MCF 10A (cell line): ENCODE data around the gene KAT6B. TPM values are rescaled to one million over a fixed set of nuclear protein-coding genes. Genes with fewer than 3 reads are reported as not detected.
"Not testable (repeated sequence)": the region's sequence is repeated elsewhere in the genome, so short reads cannot be mapped to it uniquely, and the experiment has no call there.

Experiments
- Bru-seq: library from RNA; stranded (reverse); fragments of 400-500 nt; gene quantifications from one replicate; lab custom pipeline; 2021; lab: Mats Ljungman, UMichigan
- BruChase-seq, 2 experiments: library from RNA; stranded (reverse); fragments of 400-500 nt; gene quantifications; one replicate each; lab custom pipeline; 2021; lab: Mats Ljungman, UMichigan
- BruUV-seq: library from RNA; stranded (reverse); fragments of 400-500 nt; replicated peaks from 2 replicates; lab custom pipeline; 2021; lab: Mats Ljungman, UMichigan
- CTCF ChIA-PET: fragments of 300-600 bp; sonication (Branson Sonifier 250); formaldehyde crosslinking; extraction: SDS; loops from one replicate; lab custom pipeline; 2021; ENCODE audit warnings: antibody characterized with exemption, inconsistent platforms; lab: Yijun Ruan, JAX
- POLR2A ChIA-PET: fragments of 300-600, 350-650 bp; sonication (Branson Sonifier 250); formaldehyde crosslinking; extraction: SDS; loops from one replicate; lab custom pipeline; 2020; ENCODE audit warnings: antibody characterized with exemption, inconsistent platforms; lab: Yijun Ruan, JAX
- DNase-seq: peaks from one replicate; pipeline ENCODE4 v3.0.0-alpha.2; 2018; ENCODE audit not compliant: unreplicated experiment
- H3K27ac Mint-ChIP-seq: one replicate; pipeline ENCODE4 v1.8.0; 2022; ENCODE audit warnings: mild to moderate bottlenecking, low read depth, mixed read lengths; ENCODE audit not compliant: unreplicated experiment
- H3K27me3 Mint-ChIP-seq: one replicate; pipeline ENCODE4 v1.8.0; 2022; ENCODE audit warnings: mixed read lengths; ENCODE audit not compliant: insufficient read depth, unreplicated experiment
- H3K36me3 Mint-ChIP-seq: one replicate; pipeline ENCODE4 v1.8.0; 2022; ENCODE audit warnings: mild to moderate bottlenecking, moderate library complexity, mixed read lengths; ENCODE audit not compliant: insufficient read depth, unreplicated experiment
- H3K4me1 Mint-ChIP-seq: one replicate; pipeline ENCODE4 v1.8.0; 2022; ENCODE audit warnings: mixed read lengths; ENCODE audit not compliant: insufficient read depth, unreplicated experiment
- H3K4me3 Mint-ChIP-seq: one replicate; pipeline ENCODE4 v1.8.0; 2022; ENCODE audit warnings: mild to moderate bottlenecking, moderate library complexity, mixed read lengths; ENCODE audit not compliant: unreplicated experiment
- H3K9me3 Mint-ChIP-seq: one replicate; pipeline ENCODE4 v1.8.0; 2022; ENCODE audit warnings: mixed read lengths; ENCODE audit not compliant: unreplicated experiment
- intact Hi-C: fragments of 100-400 bp; cut with micrococcal nuclease; formaldehyde crosslinking; loops from 2 replicates; pipeline ENCODE4 v1.14.1; 2022
- long read RNA-seq: library from polyadenylated mRNA; stranded (forward); transcript quantifications from one replicate; pipeline ENCODE4 v2.0.0, GENCODE V29; 2022
- total RNA-seq: library from RNA; stranded (reverse); gene quantifications from 2 replicates; pipeline ENCODE4 v1.2.3, GENCODE V29; 2022
- TF ChIP-seq, protein P1 (sequence below): fragments of 200-600 bp; IDR thresholded peaks from one replicate; pipeline ENCODE4 v1.8.0; 2022; ENCODE audit warnings: antibody characterized with exemption, mild to moderate bottlenecking; ENCODE audit not compliant: unreplicated experiment

The KAT6B gene
- total RNA-seq (16.4 and 18.3 TPM in 2 replicates), Bru-seq, nascent RNA (percentile 72 among the genes with signal in this experiment), BruChase-seq, experiment 1, labeled RNA remaining after a 6-hour chase (percentile 58 among the genes with signal in this experiment), BruChase-seq, experiment 2, labeled RNA remaining after a 2-hour chase (percentile 58 among the genes with signal in this experiment)
- long read RNA-seq, full-length matches to known transcripts = 1 of 5 reads
- long read RNA-seq, partial matches to known transcripts = 0 of 5 reads
- long read RNA-seq, other reads (novel, unspliced or antisense) = 4 of 5 reads

DNA sequence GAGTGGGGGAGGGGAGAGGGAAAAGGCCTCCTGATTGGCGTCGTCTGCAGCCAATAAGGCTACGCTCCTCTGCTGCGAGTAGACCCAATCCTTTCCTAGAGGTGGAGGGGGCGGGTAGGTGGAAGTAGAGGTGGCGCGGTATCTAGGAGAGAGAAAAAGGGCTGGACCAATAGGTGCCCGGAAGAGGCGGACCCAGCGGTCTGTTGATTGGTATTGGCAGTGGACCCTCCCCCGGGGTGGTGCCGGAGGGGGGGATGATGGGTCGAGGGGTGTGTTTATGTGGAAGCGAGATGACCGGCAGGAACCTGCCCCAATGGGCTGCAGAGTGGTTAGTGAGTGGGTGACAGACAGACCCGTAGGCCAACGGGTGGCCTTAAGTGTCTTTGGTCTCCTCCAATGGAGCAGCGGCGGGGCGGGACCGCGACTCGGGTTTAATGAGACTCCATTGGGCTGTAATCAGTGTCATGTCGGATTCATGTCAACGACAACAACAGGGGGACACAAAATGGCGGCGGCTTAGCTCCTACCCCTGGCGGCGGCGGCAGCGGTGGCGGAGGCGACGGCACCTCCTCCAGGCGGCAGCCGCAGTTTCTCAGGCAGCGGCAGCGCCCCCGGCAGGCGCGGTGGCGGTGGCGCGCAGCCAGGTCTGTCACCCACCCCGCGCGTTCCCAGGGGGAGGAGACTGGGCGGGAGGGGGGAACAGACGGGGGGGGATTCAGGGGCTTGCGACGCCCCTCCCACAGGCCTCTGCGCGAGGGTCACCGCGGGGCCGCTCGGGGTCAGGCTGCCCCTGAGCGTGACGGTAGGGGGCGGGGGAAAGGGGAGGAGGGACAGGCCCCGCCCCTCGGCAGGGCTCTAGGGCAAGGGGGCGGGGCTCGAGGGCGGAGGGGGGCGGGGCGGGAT is at the start of gene KAT6B:
Gene KAT6B (plus strand): TSS at position 459 of the 903 bp plus-strand sequence. CDS start 16,258 bp downstream, outside the sequence.
- Mint-ChIP-seq H3K4me1 (peaks cover 35% of the 10 kb centered on the region), H3K4me3 (peak within 1 kb of the TSS; percentile 78), H3K9me3 (no peaks in the 10 kb centered on the region), H3K27ac (peak within 1 kb of the TSS; percentile 95), H3K27me3 (no peaks in the 10 kb centered on the region), H3K36me3 (no peaks in the 10 kb centered on the region)
- ChIA-PET CTCF (interaction anchor here (0.6 kb wide), 1 partner anchor 93 kb away, joined by 4 read pairs; no protein-coding TSS in a partner anchor), POLR2A (interaction anchor here (0.7 to 1.3 kb wide), 5 partner anchors 37 to 676 kb away, joined by 3 to 4 read pairs (median 3); partner anchors contain the start of genes ADK and AP3M1)
- peak; percentile 100 for DNase-seq
- intact Hi-C loops = loop anchor here (5.0 to 10.0 kb wide), 3 partner anchors 98 to 544 kb away; no protein-coding TSS in a partner anchor
- no TSS peak for BruUV-seq
- TF ChIP-seq, protein P1, sequence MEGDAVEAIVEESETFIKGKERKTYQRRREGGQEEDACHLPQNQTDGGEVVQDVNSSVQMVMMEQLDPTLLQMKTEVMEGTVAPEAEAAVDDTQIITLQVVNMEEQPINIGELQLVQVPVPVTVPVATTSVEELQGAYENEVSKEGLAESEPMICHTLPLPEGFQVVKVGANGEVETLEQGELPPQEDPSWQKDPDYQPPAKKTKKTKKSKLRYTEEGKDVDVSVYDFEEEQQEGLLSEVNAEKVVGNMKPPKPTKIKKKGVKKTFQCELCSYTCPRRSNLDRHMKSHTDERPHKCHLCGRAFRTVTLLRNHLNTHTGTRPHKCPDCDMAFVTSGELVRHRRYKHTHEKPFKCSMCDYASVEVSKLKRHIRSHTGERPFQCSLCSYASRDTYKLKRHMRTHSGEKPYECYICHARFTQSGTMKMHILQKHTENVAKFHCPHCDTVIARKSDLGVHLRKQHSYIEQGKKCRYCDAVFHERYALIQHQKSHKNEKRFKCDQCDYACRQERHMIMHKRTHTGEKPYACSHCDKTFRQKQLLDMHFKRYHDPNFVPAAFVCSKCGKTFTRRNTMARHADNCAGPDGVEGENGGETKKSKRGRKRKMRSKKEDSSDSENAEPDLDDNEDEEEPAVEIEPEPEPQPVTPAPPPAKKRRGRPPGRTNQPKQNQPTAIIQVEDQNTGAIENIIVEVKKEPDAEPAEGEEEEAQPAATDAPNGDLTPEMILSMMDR = peak; percentile 21

DNA sequence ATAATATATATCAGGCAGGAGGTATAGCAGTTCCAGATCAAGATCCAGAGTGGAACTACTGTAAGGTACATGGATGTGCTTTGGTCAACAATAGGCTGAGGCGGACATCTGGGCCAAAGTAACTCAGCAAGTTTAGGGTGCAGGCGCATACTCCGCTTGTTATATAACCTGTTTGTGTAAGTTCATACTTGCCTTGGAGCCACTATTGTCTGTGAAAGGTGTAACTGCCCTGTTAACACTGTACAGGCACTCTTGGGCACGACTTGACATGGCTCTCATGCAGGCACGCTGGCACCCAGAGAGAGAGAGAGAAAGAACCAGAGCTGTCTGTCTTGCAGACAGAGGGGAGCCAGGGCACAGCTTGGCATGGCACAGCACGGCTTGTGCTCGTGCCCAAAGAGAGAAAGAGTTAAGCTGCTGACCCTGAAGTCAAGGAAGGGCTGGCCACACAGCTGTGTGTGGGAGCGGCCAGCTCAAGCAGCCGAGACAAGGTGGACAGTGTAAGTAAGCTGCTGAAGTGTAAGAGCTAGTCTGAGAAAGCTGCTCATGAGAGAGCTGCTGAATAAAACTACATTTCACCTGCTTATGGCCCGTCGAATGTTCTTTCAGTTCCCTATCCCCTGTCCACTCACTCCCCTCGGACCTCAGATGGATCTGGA is 47.8 kb upstream of the KAT6B start:
- Mint-ChIP-seq H3K4me1 (peaks cover 5% of the 10 kb centered on the region), H3K9me3 (no peaks in the 10 kb centered on the region), H3K27ac (no peak overlapping the region), H3K27me3 (peaks cover 7% of the 10 kb centered on the region), H3K4me3 (no peak overlapping the region), H3K36me3 (no peaks in the 10 kb centered on the region)
- intact Hi-C loops = no loop called here
- no peak for DNase-seq
- TF ChIP-seq, protein P1 = no peak
- ChIA-PET CTCF (interaction anchor here (0.6 to 0.7 kb wide), 2 partner anchors 10 to 905 kb away, joined by 3 read pairs; no protein-coding TSS in a partner anchor), POLR2A (no interaction called here)
- BruUV-seq = no TSS peak

DNA sequence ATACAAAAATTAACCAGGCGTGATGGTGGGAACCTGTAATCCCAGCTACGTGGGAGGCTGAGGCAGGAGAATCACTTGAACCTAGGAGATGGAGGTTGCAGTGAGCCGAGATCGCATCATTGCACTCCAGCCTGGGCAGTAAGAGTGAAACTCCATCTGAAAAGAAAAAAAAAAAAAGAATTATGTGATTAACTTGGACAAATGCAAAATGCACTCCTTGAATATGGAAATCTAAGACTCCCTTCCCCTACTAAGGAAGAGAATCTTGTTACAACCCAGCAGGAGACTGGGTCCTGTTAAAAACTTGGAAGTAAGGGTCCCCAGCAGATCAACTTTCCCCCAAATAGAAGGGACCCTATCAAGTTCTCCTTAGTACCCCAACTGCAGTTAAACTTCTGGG is 44.5 kb upstream of the KAT6B start:
- H3K4me3 Mint-ChIP-seq, DNase-seq, H3K4me1 Mint-ChIP-seq, H3K27ac Mint-ChIP-seq, H3K9me3 Mint-ChIP-seq, BruUV-seq, POLR2A ChIA-PET, intact Hi-C loops, H3K36me3 Mint-ChIP-seq, H3K27me3 Mint-ChIP-seq: not testable (repeated sequence)
- CTCF ChIA-PET = interaction anchor here (0.6 to 0.7 kb wide), 2 partner anchors 27 to 195 kb away, joined by 3 to 4 read pairs; no protein-coding TSS in a partner anchor

DNA sequence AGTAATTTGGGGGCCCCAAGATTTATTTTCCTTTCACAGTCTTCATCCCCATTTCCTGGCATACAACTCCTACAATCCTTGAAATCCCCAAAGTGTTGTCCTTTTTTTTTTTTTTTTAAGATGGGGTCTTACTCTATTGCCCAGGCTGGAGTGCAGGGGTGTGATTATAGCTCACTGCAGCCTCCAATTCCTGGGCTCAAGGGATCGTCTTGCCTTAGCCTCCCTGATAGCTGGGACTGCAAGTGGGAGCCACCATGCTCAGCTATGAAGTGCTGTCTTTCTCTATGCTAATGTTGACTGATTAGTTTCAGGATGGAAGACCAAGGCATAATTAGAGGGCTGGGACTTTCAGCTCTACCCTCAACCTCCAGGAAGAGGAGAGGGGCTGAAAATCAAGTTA is 41.9 kb upstream of the KAT6B start:
- DNase-seq = no peak
- no peaks in the 10 kb centered on the region for H3K36me3 Mint-ChIP-seq
- BruUV-seq = no TSS peak
- H3K4me1 Mint-ChIP-seq = no peaks in the 10 kb centered on the region
- no peak overlapping the region for H3K4me3 Mint-ChIP-seq
- no peaks in the 10 kb centered on the region for H3K27me3 Mint-ChIP-seq
- no peaks in the 10 kb centered on the region for H3K9me3 Mint-ChIP-seq
- POLR2A ChIA-PET = interaction anchor here (0.6 kb wide), 1 partner anchor 70 kb away, joined by 3 read pairs; no protein-coding TSS in a partner anchor
- intact Hi-C loops = no loop called here
- CTCF ChIA-PET = interaction anchor here (0.6 kb wide), 1 partner anchor 247 kb away, joined by 3 read pairs; no protein-coding TSS in a partner anchor
- no peak overlapping the region for H3K27ac Mint-ChIP-seq
- TF ChIP-seq, protein P1 = no peak
